ENCODE results near the gene MICAL2. TPM values are rescaled to one million over a fixed set of nuclear protein-coding genes. Genes with fewer than 3 reads are reported as not detected.

MICAL2 gene
- total and polyA plus RNA-seq, 2 of the 13 experiments (the other 11 are each of a cell fraction or from before 2014, with no cell fraction given), result 0.78 to 1.1 TPM

GRCh38 chr11:12156301-12157140 is 46.1 kb downstream of the MICAL2 start:
- ChIA-PET POLR2A (no interaction called here), CTCF (ENCODE audit: low intra/inter-chr PET ratio, low total read pairs) (no interaction called here)
- Histone ChIP-seq H3K4me3 (replicated peaks in 1 of 3; ENCODE audit: insufficient read depth in 1 of 3, low read depth in 2 of 3, low read length in 3 of 3) (no peak overlapping the region), H3K9me3 (ENCODE audit: low read length) (no peaks in the 10 kb centered on the region), H3K27ac (ENCODE audit: extremely low read length, insufficient read depth, low read length) (no peak overlapping the region), H3K4me2 (ENCODE audit: low read depth, low read length) (no peak overlapping the region), H3K9ac (ENCODE audit: insufficient read depth, low read depth, low read length) (no peak overlapping the region), H4K20me1 (ENCODE audit: insufficient read depth, low read length) (no peaks in the 10 kb centered on the region), H3K36me3 (replicated peaks in 1 of 2; ENCODE audit: control insufficient read depth in 1 of 2, insufficient read depth in 2 of 2, low read length in 2 of 2) (no peaks in the 10 kb centered on the region), H3K27me3 (ENCODE audit: control insufficient read depth in 1 of 2, insufficient read depth in 2 of 2, low read length in 2 of 2) (no peaks in the 10 kb centered on the region), H3K4me1 (ENCODE audit: insufficient read depth, low read length) (no peaks in the 10 kb centered on the region), H3K79me2 (ENCODE audit: insufficient read depth, low read length) (no peaks in the 10 kb centered on the region), H2AFZ (ENCODE audit: low read length) (no peak overlapping the region)
- intact Hi-C loops (cut with micrococcal nuclease; ENCODE audit: unreplicated experiment), result no loop called here
- ATAC-seq, result no peak
- no TSS peak for BruUV-seq (replicated peaks)
- no peak for DNase-seq (ENCODE audit: low spot score)
- no peak for FAIRE-seq
- in situ Hi-C loops (cut with HindIII; ENCODE audit: extremely low pct_ligation_motif_present, low pct_unique_long_range_greater_than_20kb), result no loop called here
- 82% methylated on average over 7 of the region's 7 CpGs for WGBS (ENCODE audit: low lambda C conversion rate)
- TF ChIP-seq DMTF1 (CRISPR knock-in tag; IDR thresholded peaks at IDR 0.05) (no peak), ZNF292 (CRISPR knock-in tag; IDR thresholded peaks at IDR 0.05; ENCODE audit: borderline replicate concordance, low read depth) (no peak), RORA (CRISPR knock-in tag; IDR thresholded peaks at IDR 0.05) (no peak), GPBP1L1 (CRISPR knock-in tag; IDR thresholded peaks at IDR 0.05) (no peak), HINFP (CRISPR knock-in tag; IDR thresholded peaks at IDR 0.05; ENCODE audit: low read depth) (no peak), FOXA1 (IDR thresholded peaks at IDR 0.05) (no peak), FOXA1 (CRISPR knock-in tag; IDR thresholded peaks at IDR 0.05) (no peak), ISX (CRISPR knock-in tag; conservative IDR thresholded peaks at IDR 0.05) (no peak), KDM4B (CRISPR knock-in tag; IDR thresholded peaks at IDR 0.05) (no peak), MTF1 (CRISPR knock-in tag; IDR thresholded peaks at IDR 0.05) (no peak), ERF (CRISPR knock-in tag; IDR thresholded peaks at IDR 0.05) (no peak), RXRA (CRISPR knock-in tag; IDR thresholded peaks at IDR 0.05) (no peak), TEAD3 (CRISPR knock-in tag; optimal IDR thresholded peaks at IDR 0.05; ENCODE audit: borderline replicate concordance) (no peak), TFE3 (CRISPR knock-in tag; IDR thresholded peaks at IDR 0.05) (no peak), ZNF597 (CRISPR knock-in tag; IDR thresholded peaks at IDR 0.05) (no peak), GLMP (CRISPR knock-in tag; IDR thresholded peaks at IDR 0.05; ENCODE audit: borderline replicate concordance) (no peak)
